Naive thymus-derived CD4-positive, alpha-beta T cell (primary cell): ENCODE data around the gene FUT7. TPM values are rescaled to one million over a fixed set of nuclear protein-coding genes. Genes with fewer than 3 reads are reported as not detected.

Experiments used
- ATAC-seq: fragments of 150-1000 bp; cut with Tn5 transposase; 2 replicates; pipeline ENCODE4 v1.10.0; 2021; ENCODE audit warnings: mild to moderate bottlenecking, moderate library complexity
- CTCF ChIA-PET: fragments of 350-600 bp; sonication (Branson Sonifier 250); formaldehyde crosslinking; loops from one replicate; lab custom pipeline; 2021; ENCODE audit warnings: antibody characterized with exemption; lab: Charles Lee
- POLR2A ChIA-PET: fragments of 350-600 bp; sonication (Branson Sonifier 250); formaldehyde crosslinking; loops from one replicate; lab custom pipeline; 2021; ENCODE audit warnings: antibody characterized with exemption, inconsistent platforms; lab: Charles Lee
- DNase-seq, 9 donors: peaks; one replicate each; pipeline versions ENCODE4 v3.0.0 to v3.0.0-alpha.2; 2020 to 2022; ENCODE audit warnings: mixed read lengths in 1 of 9
- H3K27ac ChIP-seq: one replicate; pipeline ENCODE4 v1.7.0; 2013; ENCODE audit warnings: mild to moderate bottlenecking, low read depth, low read length, moderate library complexity
- H3K27me3 ChIP-seq, 2 donors: one replicate each; pipeline ENCODE4 v1.7.0; 2013; ENCODE audit warnings: low read length in 2 of 2, mild to moderate bottlenecking in 2 of 2, moderate library complexity in 2 of 2; ENCODE audit not compliant: control insufficient read depth in 2 of 2, insufficient read depth in 2 of 2
- H3K36me3 ChIP-seq, 3 experiments: 1 replicate in 2 of 3; 2 replicates in 1 of 3; pipeline ENCODE4 v1.7.0; 2013; ENCODE audit warnings: low read length in 3 of 3, mild to moderate bottlenecking in 3 of 3, moderate library complexity in 1 of 3; ENCODE audit not compliant: insufficient read depth in 3 of 3, control insufficient read depth in 2 of 3
- H3K4me1 ChIP-seq, 2 donors: one replicate each; pipeline ENCODE4 v1.7.0; 2013; ENCODE audit warnings: low read length in 2 of 2, mild to moderate bottlenecking in 2 of 2, moderate library complexity in 1 of 2; ENCODE audit not compliant: control insufficient read depth in 2 of 2, insufficient read depth in 2 of 2
- H3K4me3 ChIP-seq: 2 replicates; pipeline ENCODE4 v1.7.0; 2013; ENCODE audit warnings: mild to moderate bottlenecking, low read length
- H3K9me3 ChIP-seq, 3 experiments: 1 replicate in 2 of 3; 2 replicates in 1 of 3; pipeline ENCODE4 v1.7.0; 2013; ENCODE audit warnings: low read length in 3 of 3; ENCODE audit not compliant: control insufficient read depth in 2 of 3
- H3K27ac Mint-ChIP-seq, 9 donors: one replicate each; pipeline ENCODE4 v1.8.0; 2020 to 2022; ENCODE audit warnings: mixed read lengths in 9 of 9, mild to moderate bottlenecking in 8 of 9, moderate library complexity in 5 of 9, inconsistent platforms in 2 of 9
- H3K27me3 Mint-ChIP-seq, 5 donors: one replicate each; pipeline ENCODE4 v1.8.0; 2021 to 2022; ENCODE audit warnings: mixed read lengths in 5 of 5, mild to moderate bottlenecking in 1 of 5
- H3K36me3 Mint-ChIP-seq, 5 donors: one replicate each; pipeline ENCODE4 v1.8.0; 2020 to 2022; ENCODE audit warnings: mixed read lengths in 5 of 5, mild to moderate bottlenecking in 3 of 5, inconsistent platforms in 1 of 5
- H3K4me1 Mint-ChIP-seq, 7 donors: one replicate each; pipeline ENCODE4 v1.8.0; 2020 to 2022; ENCODE audit warnings: mixed read lengths in 7 of 7, mild to moderate bottlenecking in 3 of 7, inconsistent platforms in 1 of 7
- H3K4me3 Mint-ChIP-seq, 10 donors: one replicate each; pipeline ENCODE4 v1.8.0; 2020 to 2022; ENCODE audit warnings: mild to moderate bottlenecking in 10 of 10, mixed read lengths in 10 of 10, moderate library complexity in 6 of 10, inconsistent platforms in 2 of 10
- H3K9me3 Mint-ChIP-seq, 11 donors: one replicate each; pipeline ENCODE4 v1.8.0; 2020 to 2022; ENCODE audit warnings: mixed read lengths in 11 of 11, mild to moderate bottlenecking in 4 of 11, inconsistent platforms in 1 of 11, moderate library complexity in 1 of 11
- intact Hi-C, 2 donors: fragments of 100-400 bp; cut with micrococcal nuclease; formaldehyde crosslinking; loops; one replicate each; pipeline ENCODE4 v1.15.1; 2023
- polyA plus RNA-seq, 2 donors: library from polyadenylated mRNA; unstranded; fragments of 300-500 nt; fragmentation: Illumina TruSeq; gene quantifications; one replicate each; pipeline ENCODE4 v1.2.3, GENCODE V29; 2021
- total RNA-seq, 6 experiments: library from RNA in 5 of 6; stranded (reverse) in 5 of 6; gene quantifications; 1 replicate in 5 of 6; 2 replicates in 1 of 6; pipeline ENCODE4 v1.2.3 and lab custom pipeline; 2021 to 2026

The FUT7 gene
- total and polyA plus RNA-seq, 7 experiments from 2014 or later, result 0.06 to 4.6 (median 0.32) TPM; not detected in 1

GRCh38 chr9:137000177-137000930 is 31.5 kb downstream of the FUT7 start:
- Histone ChIP-seq H3K9me3 (no peaks in the 10 kb centered on the region), H3K27me3 (no peaks in the 10 kb centered on the region), H3K4me1 (peaks cover 5 to 50% of the 10 kb centered on the region in 2 donors), H3K27ac (no peak overlapping the region), H3K4me3 (no peak overlapping the region), H3K36me3 (no peaks in the 10 kb centered on the region)
- ChIA-PET POLR2A (interaction anchor here (1.5 kb wide), 1 partner anchor 12 kb away, joined by 4 read pairs; no protein-coding TSS in a partner anchor), CTCF (interaction anchor here (0.7 to 1.6 kb wide), 3 partner anchors 25 to 46 kb away, joined by 3 to 6 read pairs (median 3); no protein-coding TSS in a partner anchor)
- Mint-ChIP-seq H3K9me3 (no peaks in the 10 kb centered on the region), H3K27me3 (peaks cover 0 to 12% (median 5%) of the 10 kb centered on the region in 5 donors), H3K36me3 (no peaks in the 10 kb centered on the region), H3K4me3 (peak overlapping the region in 2 of 10 donors; percentile 33 to 57), H3K4me1 (peaks cover 7 to 39% (median 11%) of the 10 kb centered on the region in 7 donors), H3K27ac (peak overlapping the region in 3 of 9 donors; percentile 41 to 78 (median 42))
- intact Hi-C loops, result no loop called here
- DNase-seq, result no peak
- peak; percentile 65 for ATAC-seq

GRCh38 chr9:136997830-136998234 is 34.1 kb downstream of the FUT7 start:
- ChIA-PET CTCF (interaction anchor here (0.7 kb wide), 1 partner anchor 225 kb away, joined by 3 read pairs; no protein-coding TSS in a partner anchor), POLR2A (no interaction called here)
- Mint-ChIP-seq H3K9me3 (no peaks in the 10 kb centered on the region), H3K36me3 (peaks cover 0 to 4% (median 0%) of the 10 kb centered on the region in 5 donors), H3K27ac (peak overlapping the region in 5 of 9 donors; percentile 43 to 80 (median 74)), H3K4me1 (peaks cover 7 to 43% (median 18%) of the 10 kb centered on the region in 7 donors), H3K4me3 (peak overlapping the region in 9 of 10 donors; percentile 5 to 78 (median 56)), H3K27me3 (peaks cover 0 to 9% (median 5%) of the 10 kb centered on the region in 5 donors)
- Histone ChIP-seq H3K4me3 (no peak overlapping the region), H3K27me3 (no peaks in the 10 kb centered on the region), H3K36me3 (peaks cover 0 to 9% (median 0%) of the 10 kb centered on the region in 3 experiments), H3K27ac (no peak overlapping the region), H3K9me3 (no peaks in the 10 kb centered on the region), H3K4me1 (peaks cover 16 to 57% of the 10 kb centered on the region in 2 donors)
- DNase-seq (no peak), ATAC-seq (peak; percentile 36)
- intact Hi-C loops, result no loop called here

- H3K27ac ChIP-seq, result no peak overlapping the region
- no peaks in the 10 kb centered on the region for H3K27me3 ChIP-seq
- Mint-ChIP-seq H3K36me3 (peaks cover 0 to 7% (median 0%) of the 10 kb centered on the region in 5 donors), H3K27ac (peak overlapping the region in 2 of 9 donors; percentile 78 to 80), H3K4me1 (peaks cover 7 to 43% (median 18%) of the 10 kb centered on the region in 7 donors), H3K27me3 (peaks cover 0 to 9% (median 5%) of the 10 kb centered on the region in 5 donors), H3K9me3 (no peaks in the 10 kb centered on the region), H3K4me3 (peak overlapping the region in 7 of 10 donors; percentile 46 to 78 (median 58))
- POLR2A ChIA-PET, result no interaction called here
- H3K36me3 ChIP-seq, result peaks cover 0 to 9% (median 0%) of the 10 kb centered on the region in 3 experiments
- H3K4me1 ChIP-seq, result peaks cover 17 to 57% of the 10 kb centered on the region in 2 donors
- CTCF ChIA-PET, result interaction anchor here (0.7 kb wide), 1 partner anchor 226 kb away, joined by 3 read pairs; no protein-coding TSS in a partner anchor
- no peak for DNase-seq
- H3K9me3 ChIP-seq, result no peaks in the 10 kb centered on the region
- ATAC-seq, result no peak
- intact Hi-C loops, result no loop called here
- H3K4me3 ChIP-seq, result no peak overlapping the region
Measured at GRCh38 chr9:136997371-136997770, 34.5 kb downstream of the FUT7 start.

- Mint-ChIP-seq H3K36me3 (peaks cover 0 to 7% (median 0%) of the 10 kb centered on the region in 5 donors), H3K4me3 (peak within 1 kb of the TSS in 9 of 10 donors; percentile 32 to 75 (median 57)), H3K27me3 (peaks cover 0 to 9% (median 5%) of the 10 kb centered on the region in 5 donors), H3K4me1 (peaks cover 7 to 44% (median 18%) of the 10 kb centered on the region in 7 donors), H3K9me3 (no peaks in the 10 kb centered on the region), H3K27ac (peak within 1 kb of the TSS in 3 of 9 donors; percentile 17 to 80 (median 62))
- DNase-seq (peak in 5 of 9 donors; percentile 29 to 41 (median 36)), ATAC-seq (no peak)
- POLR2A ChIA-PET, result interaction anchor here (0.6 kb wide), 1 partner anchor 200 kb away, joined by 3 read pairs; no protein-coding TSS in a partner anchor
- CTCF ChIA-PET, result interaction anchor here (0.7 to 1.3 kb wide), 3 partner anchors 32 to 227 kb away, joined by 3 read pairs; no protein-coding TSS in a partner anchor
- intact Hi-C loops, result no loop called here
- peaks cover 0 to 9% (median 0%) of the 10 kb centered on the region in 3 experiments for H3K36me3 ChIP-seq
- H3K27me3 ChIP-seq, result no peaks in the 10 kb centered on the region
- H3K4me3 ChIP-seq, result peak within 1 kb of the TSS; percentile 35
- H3K9me3 ChIP-seq, result no peaks in the 10 kb centered on the region
- peaks cover 17 to 57% of the 10 kb centered on the region in 2 donors for H3K4me1 ChIP-seq
- no peak within 1 kb of the TSS for H3K27ac ChIP-seq
Measured at GRCh38 chr9:136996361-136997292, 35.3 kb downstream of the FUT7 start, which contains the start of gene CLIC3. Gene CLIC3, minus strand, starts transcription at chr9:136996568. Its CDS starts 25 bp downstream, at chr9:136996543.

- H3K4me3 Mint-ChIP-seq, result peak overlapping the region in 9 of 10 donors; percentile 9 to 75 (median 32)
- CTCF ChIA-PET, result interaction anchor here (0.9 to 1.3 kb wide), 2 partner anchors 33 to 207 kb away, joined by 3 read pairs; no protein-coding TSS in a partner anchor
- Histone ChIP-seq H3K36me3 (peaks cover 0 to 9% (median 0%) of the 10 kb centered on the region in 3 experiments), H3K4me1 (peaks cover 17 to 57% of the 10 kb centered on the region in 2 donors), H3K9me3 (no peaks in the 10 kb centered on the region), H3K27ac (no peak overlapping the region), H3K4me3 (peak overlapping the region; percentile 35), H3K27me3 (no peaks in the 10 kb centered on the region)
- intact Hi-C loops, result no loop called here
- peaks cover 0 to 9% (median 5%) of the 10 kb centered on the region in 5 donors for H3K27me3 Mint-ChIP-seq
- peak overlapping the region in 2 of 9 donors; percentile 17 to 49 for H3K27ac Mint-ChIP-seq
- ATAC-seq (no peak), DNase-seq (no peak)
- H3K9me3 Mint-ChIP-seq, result no peaks in the 10 kb centered on the region
- H3K4me1 Mint-ChIP-seq, result peaks cover 9 to 49% (median 26%) of the 10 kb centered on the region in 7 donors
- POLR2A ChIA-PET, result interaction anchor here (0.6 kb wide), 2 partner anchors 57 to 113 kb away, joined by 3 read pairs; no protein-coding TSS in a partner anchor
- H3K36me3 Mint-ChIP-seq, result peaks cover 0 to 7% (median 0%) of the 10 kb centered on the region in 5 donors
Measured at GRCh38 chr9:136995772-136996311, 36.0 kb downstream of the FUT7 start.
